Raji (cell line): ENCODE data around the gene PRPF4.

Experiments used
- POLR2A ChIP-seq: IDR thresholded peaks from 2 replicates; pipeline ENCODE4 v1.6.1; 2011; ENCODE audit warnings: low read depth, low read length, control low read depth; ENCODE audit not compliant: insufficient read depth

The PRPF4 gene

DNA sequence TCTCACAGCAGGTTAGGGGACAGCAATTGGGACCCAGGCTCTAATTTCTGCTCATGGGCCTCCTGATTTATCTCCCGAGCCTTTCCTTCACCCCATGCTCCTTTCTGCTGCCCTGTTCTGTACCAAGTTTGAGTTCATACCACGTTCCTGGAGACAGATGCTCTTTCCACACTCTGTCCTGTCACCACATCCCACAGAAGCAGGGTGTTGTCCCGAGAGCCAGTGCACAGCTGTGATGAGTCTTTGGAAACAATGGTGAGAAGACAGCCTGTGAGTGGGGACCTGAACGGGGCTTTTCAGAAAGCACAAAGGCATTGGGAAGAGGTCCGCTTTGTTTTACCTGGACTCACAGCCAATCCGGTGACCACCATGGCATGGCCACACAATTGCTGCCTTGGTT lies 47.2 kb downstream of the PRPF4 start:
- no peak for TF ChIP-seq POLR2A

DNA sequence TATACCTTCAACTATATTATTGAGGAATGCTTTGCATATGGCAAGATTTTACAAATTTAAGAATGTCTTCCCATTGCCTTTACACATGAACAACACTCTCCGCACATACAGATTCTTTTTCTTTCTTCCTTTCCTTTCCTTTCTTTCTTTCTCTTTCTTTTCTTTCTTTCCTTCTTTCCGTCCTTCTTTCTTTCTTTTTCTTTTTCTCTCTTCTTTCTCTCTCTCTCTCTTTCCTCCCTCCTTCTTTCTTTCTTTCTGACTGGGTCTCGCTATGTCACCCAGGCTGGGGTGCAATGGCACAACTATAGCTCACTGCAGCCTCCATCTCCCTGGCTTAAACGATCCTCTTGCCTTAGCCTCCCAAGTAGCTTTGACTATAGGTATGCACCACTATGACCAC lies 50.8 kb downstream of the PRPF4 start:
- no peak for TF ChIP-seq POLR2A

DNA sequence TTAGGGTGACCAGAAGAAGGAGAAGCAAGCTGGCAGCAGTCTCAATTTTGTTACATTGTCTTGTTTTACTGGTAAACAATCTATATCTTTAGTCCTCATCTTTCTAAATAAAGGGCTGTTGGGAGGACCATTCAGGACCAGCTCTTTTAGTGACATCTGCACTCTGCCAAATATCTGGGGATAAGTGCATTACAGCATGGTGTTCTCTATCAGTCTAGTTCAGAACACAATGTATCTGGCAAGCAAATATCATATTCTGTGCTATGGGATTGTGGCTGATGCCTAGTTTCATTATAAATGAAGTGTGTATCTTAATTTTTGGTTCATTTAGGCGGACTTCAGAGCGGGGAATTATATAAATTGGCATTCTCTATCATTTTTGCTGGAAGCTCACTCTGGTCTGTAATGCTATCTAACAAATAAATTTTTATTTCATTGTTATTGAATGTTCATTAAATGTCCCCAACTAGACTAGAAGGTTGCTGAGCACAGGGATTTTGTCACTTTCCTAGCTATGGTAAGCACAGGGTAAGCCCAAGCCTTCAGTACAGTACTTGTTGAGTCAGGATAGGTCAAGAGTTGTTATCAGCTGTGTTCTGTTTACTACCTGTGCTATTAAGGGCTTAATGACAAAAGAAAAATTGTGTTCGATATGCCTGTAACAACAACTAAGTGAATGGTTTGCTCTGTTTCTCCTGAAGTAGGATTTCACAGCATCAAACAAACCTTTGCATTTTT lies 52.8 kb downstream of the PRPF4 start:
- no peak for TF ChIP-seq POLR2A

DNA sequence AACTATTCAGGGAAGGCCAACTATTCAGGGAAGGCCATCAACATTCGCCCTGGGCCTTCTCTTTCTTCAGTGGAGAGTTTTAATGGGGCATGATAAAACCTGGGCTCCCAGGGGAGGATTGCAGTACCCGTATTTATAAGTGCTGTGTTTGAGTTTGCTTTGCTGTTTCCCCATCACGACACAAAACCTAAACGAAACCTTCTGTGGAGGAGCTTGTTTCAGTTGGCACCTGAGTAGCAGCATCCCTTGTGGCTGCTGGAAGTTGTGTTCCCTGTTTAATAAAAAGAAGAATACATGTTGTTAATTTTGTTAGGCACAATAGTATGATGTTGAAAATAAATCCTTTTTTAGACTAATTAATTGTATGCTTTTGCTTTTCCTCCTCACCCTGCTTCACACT lies 56.3 kb downstream of the PRPF4 start:
- no peak for TF ChIP-seq POLR2A

DNA sequence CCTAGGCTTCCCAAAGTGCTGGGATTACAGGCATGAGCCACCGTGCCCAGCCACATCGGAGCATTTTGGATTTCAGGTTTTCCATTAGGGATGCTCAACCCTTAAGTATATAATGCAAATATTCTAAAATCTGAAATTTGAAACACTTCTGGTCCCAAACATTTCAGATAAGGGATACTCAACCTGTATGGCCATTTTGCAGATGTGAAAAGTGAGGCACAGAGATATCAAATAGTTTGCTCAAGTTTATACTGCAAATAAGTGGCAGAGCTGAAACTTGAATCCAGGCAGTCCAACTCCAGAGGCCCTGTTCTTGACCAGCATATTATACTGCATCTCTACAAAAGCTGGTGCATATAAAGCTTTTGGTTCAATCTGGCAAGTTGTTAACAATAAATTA lies 62.3 kb downstream of the PRPF4 start:
- no peak for TF ChIP-seq POLR2A

DNA sequence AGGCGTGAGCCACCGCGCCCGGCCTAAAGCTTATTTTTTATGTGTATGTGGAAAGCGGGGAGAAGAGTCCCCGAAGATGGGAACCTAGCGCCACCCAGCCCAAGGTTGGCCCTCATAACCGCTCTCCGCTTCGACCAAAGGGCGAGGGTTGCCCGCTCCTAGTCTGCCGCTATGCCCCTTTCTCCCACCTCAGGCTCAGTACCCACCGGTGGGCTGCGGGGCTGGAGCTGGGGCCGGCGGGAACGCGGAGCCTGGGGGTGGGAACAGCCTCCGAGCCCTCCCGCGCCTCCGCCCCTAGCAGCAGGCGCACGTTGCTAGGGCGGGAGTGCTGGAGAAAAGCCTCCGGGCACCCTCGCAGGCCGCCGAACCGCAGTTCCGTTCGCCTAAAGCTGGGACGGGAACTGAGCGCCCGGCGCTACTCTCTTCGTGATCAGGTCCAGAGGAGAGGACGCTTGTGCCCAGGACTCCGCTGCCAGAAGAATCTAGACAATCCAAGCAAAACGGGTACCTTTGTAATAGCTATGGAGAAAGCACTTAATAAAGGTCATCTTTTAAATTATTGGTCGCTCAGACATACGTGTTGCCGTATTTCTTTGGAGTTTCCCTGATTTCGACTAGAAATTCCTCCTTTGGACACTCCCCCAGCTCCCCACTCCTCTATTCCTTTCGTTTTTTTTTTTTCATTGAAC lies 64.7 kb downstream of the PRPF4 start, which contains the start of gene WDR31:
Gene WDR31, minus strand, starts transcription at position 265 of the 689 bp plus-strand sequence. CDS start 8,253 bp downstream, outside the sequence.
- peak; percentile 75 for TF ChIP-seq POLR2A

DNA sequence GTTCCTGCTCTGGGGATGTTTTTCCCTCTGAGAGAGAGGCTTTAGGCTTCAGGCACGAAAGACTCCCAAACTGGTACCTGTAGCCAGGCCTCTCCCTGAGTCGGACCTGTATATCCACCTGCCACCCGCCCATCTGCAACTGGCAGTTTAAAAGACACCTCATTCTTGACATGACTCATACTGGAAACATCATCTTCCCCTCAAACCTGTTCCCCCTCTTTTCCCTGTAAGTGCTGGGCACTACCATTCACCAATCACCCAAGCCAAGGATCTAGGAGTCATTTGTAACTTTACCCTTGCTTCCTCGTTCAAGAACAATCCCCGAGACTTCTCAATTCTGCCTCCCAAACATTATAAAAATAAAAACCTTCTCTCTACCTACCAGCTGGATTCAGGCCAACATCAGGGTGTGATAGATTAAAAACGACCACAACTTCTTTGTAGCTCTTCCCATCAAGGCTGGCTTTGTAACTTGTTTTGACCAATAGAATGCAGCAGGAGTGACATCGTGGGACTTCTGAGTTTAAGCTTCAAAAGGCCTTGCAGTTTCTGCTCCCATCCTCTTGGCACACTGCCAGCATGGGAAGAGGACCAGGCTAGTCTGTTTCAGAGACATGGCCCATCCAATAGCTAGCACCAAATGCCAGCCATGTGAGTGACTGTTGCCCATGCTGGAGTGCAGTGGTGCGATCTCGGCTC lies 66.4 kb downstream of the PRPF4 start:
- no peak for TF ChIP-seq POLR2A
